A673 (cell line): ENCODE data around the gene PRH2. TPM values are rescaled to one million over a fixed set of nuclear protein-coding genes. Genes with fewer than 3 reads are reported as not detected.

Experiments
- BruUV-seq: library from RNA; stranded (reverse); fragments of 400-500 nt; replicated peaks from 2 replicates; lab custom pipeline; 2021; lab: Mats Ljungman, UMichigan
- CTCF ChIA-PET: fragments of 300-600 bp; sonication (Branson Sonifier 250); formaldehyde crosslinking; loops from one replicate; lab custom pipeline; 2022; ENCODE audit warnings: antibody characterized with exemption; lab: Charles Lee
- POLR2A ChIA-PET: fragments of 300-600 bp; sonication (Branson Sonifier 250); formaldehyde crosslinking; loops from one replicate; lab custom pipeline; 2022; ENCODE audit warnings: antibody characterized with exemption; ENCODE audit not compliant: low non-redundant PET; lab: Charles Lee
- DNase-seq: peaks from one replicate; pipeline ENCODE4 v3.0.0-alpha.2; 2015; ENCODE audit warnings: low spot score
- H3K27ac ChIP-seq: fragments of 200-600 bp; sonication (generic); 2 replicates; pipeline ENCODE4 v1.5.1; 2016; ENCODE audit warnings: mixed run types, low read depth, mild to moderate bottlenecking, mixed read lengths, antibody characterized with exemption, low read length; ENCODE audit not compliant: poor library complexity, severe bottlenecking
- H3K27me3 ChIP-seq: fragments of 200-600 bp; sonication (generic); replicated peaks from 2 replicates; pipeline ENCODE4 v1.6.1; 2017; ENCODE audit warnings: mixed run types, low read depth, mild to moderate bottlenecking, mixed read lengths, antibody characterized with exemption, low read length; ENCODE audit not compliant: insufficient read depth, poor library complexity
- H3K36me3 ChIP-seq: fragments of 200-600 bp; sonication (generic); 2 replicates; pipeline ENCODE4 v1.6.1; 2016; ENCODE audit warnings: mixed run types, mild to moderate bottlenecking, mixed read lengths, antibody characterized with exemption, low read length; ENCODE audit not compliant: insufficient read depth, poor library complexity, severe bottlenecking
- H3K4me1 ChIP-seq: fragments of 200-600 bp; sonication (generic); 2 replicates; pipeline ENCODE4 v1.6.1; 2017; ENCODE audit warnings: mixed run types, mild to moderate bottlenecking, mixed read lengths, antibody characterized with exemption, low read length; ENCODE audit not compliant: insufficient read depth, poor library complexity, severe bottlenecking
- H3K4me3 ChIP-seq: fragments of 200-600 bp; sonication (generic); 2 replicates; pipeline ENCODE4 v1.5.1; 2016; ENCODE audit warnings: low read depth, mixed run types, mild to moderate bottlenecking, mixed read lengths, low read length; ENCODE audit not compliant: poor library complexity, severe bottlenecking
- H3K9me3 ChIP-seq: fragments of 200-600 bp; sonication (generic); 2 replicates; pipeline ENCODE4 v1.6.1; 2016; ENCODE audit warnings: mixed run types, low read depth, mild to moderate bottlenecking, mixed read lengths, antibody characterized with exemption, low read length; ENCODE audit not compliant: poor library complexity, severe bottlenecking
- EZH2 ChIP-seq: fragments of 200-600 bp; sonication (generic); IDR thresholded peaks from 2 replicates; pipeline ENCODE4 v1.6.1; 2017; ENCODE audit warnings: borderline replicate concordance, low read depth, mild to moderate bottlenecking, mixed read lengths, antibody characterized with exemption, low read length; ENCODE audit not compliant: poor library complexity, severe bottlenecking
- intact Hi-C: fragments of 100-400 bp; cut with micrococcal nuclease; formaldehyde crosslinking; loops from one replicate; pipeline ENCODE4 v1.10.0; 2022; ENCODE audit not compliant: unreplicated experiment
- total RNA-seq: library from RNA; stranded (reverse); gene quantifications from 2 replicates; pipeline ENCODE4 v1.2.3, GENCODE V29; 2021
- TF ChIP-seq, protein P1 (sequence below): fragments of 300-800, 200-600 bp; sonication (generic); conservative IDR thresholded peaks from 2 replicates; pipeline ENCODE4 v1.5.1; 2017; ENCODE audit warnings: low read depth, mild to moderate bottlenecking, antibody characterized with exemption, low read length, moderate library complexity, mixed read lengths

PRH2 gene
- total RNA-seq, 1 experiment from 2014 or later = not detected

DNA sequence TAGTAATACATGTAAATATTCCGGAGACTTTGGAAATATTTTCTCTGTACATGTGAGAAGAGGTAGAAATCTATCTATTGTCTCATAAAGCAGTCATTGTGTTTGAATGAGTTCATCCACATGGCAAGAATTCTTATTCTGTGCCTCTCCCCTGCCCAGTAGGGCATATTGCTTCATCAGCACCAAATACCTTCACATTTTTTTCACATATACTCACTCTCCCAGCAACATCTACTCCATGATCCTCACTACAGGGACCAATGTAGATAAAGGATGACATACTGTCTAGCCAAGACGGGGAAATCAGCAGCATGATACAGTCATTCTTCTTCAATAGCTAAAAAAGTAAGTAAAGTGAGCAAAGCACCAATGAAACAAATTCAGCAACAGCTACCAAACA is 11.4 kb downstream of the PRH2 start:
- no TSS peak for BruUV-seq
- no peaks in the 10 kb centered on the region for H3K36me3 ChIP-seq
- no peaks in the 10 kb centered on the region for H3K27me3 ChIP-seq
- TF ChIP-seq EZH2 = no peak
- TF ChIP-seq, protein P1, sequence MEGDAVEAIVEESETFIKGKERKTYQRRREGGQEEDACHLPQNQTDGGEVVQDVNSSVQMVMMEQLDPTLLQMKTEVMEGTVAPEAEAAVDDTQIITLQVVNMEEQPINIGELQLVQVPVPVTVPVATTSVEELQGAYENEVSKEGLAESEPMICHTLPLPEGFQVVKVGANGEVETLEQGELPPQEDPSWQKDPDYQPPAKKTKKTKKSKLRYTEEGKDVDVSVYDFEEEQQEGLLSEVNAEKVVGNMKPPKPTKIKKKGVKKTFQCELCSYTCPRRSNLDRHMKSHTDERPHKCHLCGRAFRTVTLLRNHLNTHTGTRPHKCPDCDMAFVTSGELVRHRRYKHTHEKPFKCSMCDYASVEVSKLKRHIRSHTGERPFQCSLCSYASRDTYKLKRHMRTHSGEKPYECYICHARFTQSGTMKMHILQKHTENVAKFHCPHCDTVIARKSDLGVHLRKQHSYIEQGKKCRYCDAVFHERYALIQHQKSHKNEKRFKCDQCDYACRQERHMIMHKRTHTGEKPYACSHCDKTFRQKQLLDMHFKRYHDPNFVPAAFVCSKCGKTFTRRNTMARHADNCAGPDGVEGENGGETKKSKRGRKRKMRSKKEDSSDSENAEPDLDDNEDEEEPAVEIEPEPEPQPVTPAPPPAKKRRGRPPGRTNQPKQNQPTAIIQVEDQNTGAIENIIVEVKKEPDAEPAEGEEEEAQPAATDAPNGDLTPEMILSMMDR = no peak
- H3K4me3 ChIP-seq = no peak overlapping the region
- no peak for DNase-seq
- no peaks in the 10 kb centered on the region for H3K4me1 ChIP-seq
- intact Hi-C loops = no loop called here
- ChIA-PET POLR2A (no interaction called here), CTCF (no interaction called here)
- no peak overlapping the region for H3K27ac ChIP-seq
- H3K9me3 ChIP-seq = no peaks in the 10 kb centered on the region

DNA sequence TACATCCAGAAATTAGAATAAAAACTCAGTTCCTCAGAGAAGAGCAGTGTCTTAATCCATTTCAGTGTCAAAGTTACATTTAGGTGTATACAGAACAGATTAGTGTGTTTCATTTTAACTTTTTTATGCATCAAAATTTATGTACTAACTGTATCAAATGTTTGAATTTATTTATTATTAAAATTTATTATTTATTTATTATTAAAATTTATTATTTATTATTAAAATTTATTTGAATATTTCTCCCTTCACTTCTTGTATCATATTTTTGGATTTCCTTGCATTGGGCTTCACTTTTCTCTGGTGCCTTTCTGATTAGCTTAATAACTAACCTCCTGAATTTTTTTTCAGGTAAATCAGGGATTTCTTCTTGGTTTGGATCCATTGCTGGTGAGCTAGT is 12.3 kb downstream of the PRH2 start:
- H3K4me3 ChIP-seq = no peak overlapping the region
- ChIA-PET POLR2A (no interaction called here), CTCF (no interaction called here)
- peaks cover under 1% of the 10 kb centered on the region for H3K9me3 ChIP-seq
- no TSS peak for BruUV-seq
- intact Hi-C loops = no loop called here
- no peak overlapping the region for H3K27ac ChIP-seq
- DNase-seq = no peak
- H3K4me1 ChIP-seq = no peaks in the 10 kb centered on the region
- no peaks in the 10 kb centered on the region for H3K36me3 ChIP-seq
- no peaks in the 10 kb centered on the region for H3K27me3 ChIP-seq
- TF ChIP-seq, protein P1 = no peak

DNA sequence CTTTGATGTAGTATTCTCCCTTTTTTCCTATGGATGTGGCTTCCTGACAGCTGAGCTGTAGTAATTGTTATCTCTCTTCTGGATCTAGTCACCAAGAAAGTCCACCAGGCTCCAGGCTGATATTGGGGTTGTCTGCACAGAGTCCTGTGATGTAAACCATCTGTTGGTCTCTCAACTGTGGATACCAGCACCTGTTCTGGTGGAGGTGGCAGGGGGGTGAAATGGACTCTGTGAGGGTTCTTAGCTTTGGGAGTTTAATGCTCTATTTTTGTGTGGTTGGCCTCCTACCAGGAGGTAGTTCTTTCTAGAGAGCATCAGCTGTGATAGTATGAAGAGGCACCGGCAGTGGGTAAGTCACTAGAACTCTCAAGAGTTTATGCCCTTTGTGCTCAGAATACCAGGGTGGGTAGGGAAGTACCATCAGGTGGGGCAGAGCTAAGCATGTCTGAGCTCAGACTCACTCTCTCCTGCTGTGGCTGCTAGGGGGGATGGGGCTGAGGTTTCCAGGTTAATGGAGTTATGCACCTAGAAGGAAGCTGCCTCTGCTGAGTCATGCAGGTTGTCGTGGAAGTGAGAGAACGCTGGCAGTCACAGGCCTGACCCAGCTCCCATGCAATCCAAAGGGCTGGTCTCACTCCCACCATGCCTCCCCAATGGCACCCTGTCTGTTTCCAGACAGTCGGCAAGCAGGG is 13.0 kb downstream of the PRH2 start:
- TF ChIP-seq, protein P1 = no peak
- TF ChIP-seq EZH2 = no peak
- intact Hi-C loops = no loop called here
- Histone ChIP-seq H3K36me3 (no peaks in the 10 kb centered on the region), H3K27me3 (no peaks in the 10 kb centered on the region), H3K4me3 (no peak overlapping the region), H3K27ac (no peak overlapping the region), H3K9me3 (peaks cover 7% of the 10 kb centered on the region), H3K4me1 (no peaks in the 10 kb centered on the region)
- no peak for DNase-seq
- ChIA-PET POLR2A (no interaction called here), CTCF (no interaction called here)
- no TSS peak for BruUV-seq
